GM08714 (cell line): ENCODE results near the gene GRPEL2.

ENCODE experiments used
- H3K4me3 ChIP-seq: fragments of 200-500 bp; sonication (Bioruptor generic); 2 replicates; pipeline ENCODE4 v1.5.1; 2014; ENCODE audit warnings: mild to moderate bottlenecking, low read length, inconsistent platforms
- ZNF274 ChIP-seq: IDR thresholded peaks from 2 replicates; pipeline ENCODE4 v1.6.1; 2012; ENCODE audit warnings: mild to moderate bottlenecking, low read depth, low read length

The GRPEL2 gene

DNA sequence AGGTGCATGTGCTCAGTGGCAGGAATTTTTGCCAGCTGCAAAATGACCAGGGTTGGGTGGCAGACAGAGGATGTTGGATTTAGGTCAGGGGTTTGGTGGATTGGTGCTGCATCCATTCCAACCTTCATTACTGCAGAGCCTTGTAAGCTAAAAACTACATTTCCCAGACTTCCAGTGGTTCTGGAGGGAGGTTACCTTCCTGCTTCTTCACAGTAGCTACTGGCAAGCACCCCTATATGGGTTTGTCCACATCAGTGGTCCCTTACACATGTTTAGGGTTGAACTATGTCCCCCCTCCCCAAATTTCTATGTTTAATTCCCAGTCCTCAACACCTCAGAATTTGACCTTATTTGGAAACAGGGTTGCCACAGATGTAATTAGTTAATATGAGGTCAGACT lies 54.5 kb downstream of the GRPEL2 start:
- no peak for TF ChIP-seq ZNF274
- no peak overlapping the region for H3K4me3 ChIP-seq

DNA sequence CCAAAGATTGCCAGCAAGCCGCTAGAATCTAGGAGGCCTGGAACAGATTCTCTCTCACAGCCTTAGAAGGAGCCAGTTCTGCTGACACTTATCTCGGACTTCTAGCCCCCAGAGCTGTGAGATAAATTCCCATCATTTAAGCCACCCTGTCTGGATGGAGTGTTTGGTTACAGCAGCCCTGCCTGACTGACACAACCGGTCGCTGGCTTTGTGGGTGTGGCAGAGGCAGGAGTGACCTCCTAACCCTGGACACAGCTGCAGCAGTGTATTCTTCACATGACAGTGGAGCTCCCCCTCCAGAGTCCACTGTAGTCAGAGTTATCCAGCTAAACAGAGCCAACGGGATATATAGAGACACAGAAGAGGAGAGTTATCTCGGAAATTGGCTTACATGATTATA lies 55.0 kb downstream of the GRPEL2 start:
- no peak for TF ChIP-seq ZNF274
- H3K4me3 ChIP-seq = no peak overlapping the region

DNA sequence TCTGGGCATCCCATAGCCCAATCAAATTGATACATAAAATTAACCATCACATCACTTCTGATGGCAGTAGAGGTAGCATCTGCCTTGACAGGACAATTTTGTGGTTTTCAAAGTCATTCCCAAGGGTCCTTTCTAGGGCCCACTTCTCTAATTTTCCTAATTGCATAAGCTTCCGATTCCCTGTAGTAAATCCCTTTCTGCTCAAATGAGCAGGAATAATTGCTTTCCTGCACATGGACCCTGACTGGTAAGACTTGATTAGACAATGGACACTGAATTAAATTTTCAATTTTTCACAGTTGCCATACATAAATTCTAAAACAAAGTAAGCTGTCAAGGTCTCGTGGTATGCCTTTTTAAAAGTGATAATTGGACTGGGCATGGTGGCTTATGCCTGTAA lies 55.8 kb downstream of the GRPEL2 start:
- no peak for TF ChIP-seq ZNF274
- H3K4me3 ChIP-seq = no peak overlapping the region

DNA sequence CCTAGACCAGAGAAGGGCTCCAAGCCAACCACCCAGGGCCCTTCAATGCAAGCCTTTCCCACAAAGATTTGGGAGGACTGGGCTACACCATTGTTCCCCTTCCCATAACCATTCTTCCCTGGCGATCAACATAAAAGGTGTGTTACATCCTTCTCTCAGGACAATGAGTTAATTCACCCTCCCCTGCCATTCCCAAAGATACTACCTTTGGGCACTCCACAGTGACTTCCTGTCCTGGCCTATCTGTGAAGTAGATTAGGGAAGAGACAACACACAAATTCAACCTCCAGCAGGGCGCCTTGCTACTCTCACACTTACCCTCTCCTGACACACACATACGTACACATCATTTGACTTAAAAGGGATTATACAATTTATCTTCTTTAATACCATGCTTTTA lies 57.0 kb downstream of the GRPEL2 start:
- no peak for TF ChIP-seq ZNF274
- no peak overlapping the region for H3K4me3 ChIP-seq
